Keratinocyte (primary cell): ENCODE results near the gene GEN1.

Experiments
- CTCF ChIP-seq, 3 experiments: IDR thresholded peaks in 1 of 3; conservative IDR thresholded peaks in 1 of 3; optimal IDR thresholded peaks in 1 of 3; 2 replicates in 2 of 3; 3 replicates in 1 of 3; pipeline versions ENCODE3 to v1.5.1; 2011; ENCODE audit warnings: low read length in 3 of 3, mild to moderate bottlenecking in 3 of 3, moderate library complexity in 2 of 3, control low read depth in 1 of 3, inconsistent platforms in 1 of 3; ENCODE audit not compliant: insufficient read depth in 2 of 3; ENCODE audit errors: extremely low read depth in 1 of 3
- EZH2 ChIP-seq: IDR thresholded peaks from one replicate; pipeline ENCODE4 v1.6.1; 2012; ENCODE audit warnings: inconsistent platforms, mild to moderate bottlenecking, low read length, moderate library complexity

GRCh38 chr2:17799301-17800120 is 45.6 kb downstream of the GEN1 start:
- TF ChIP-seq CTCF (optimal IDR thresholded peaks at IDR 0.05 in 1 of 3, IDR thresholded peaks at IDR 0.05 in 1 of 3, conservative IDR thresholded peaks at IDR 0.05 in 1 of 3; ENCODE audit: extremely low read depth in 1 of 3, insufficient read depth in 2 of 3, low read length in 3 of 3) (no peak), EZH2 (no peak)
